ENCODE results near the gene UNC93B1. TPM values are rescaled to one million over a fixed set of nuclear protein-coding genes. Genes with fewer than 3 reads are reported as not detected.

UNC93B1 gene
- total and polyA plus RNA-seq, 2 of the 13 experiments (the other 11 are each of a cell fraction or from before 2014, with no cell fraction given): 8.8 to 18.9 TPM

DNA sequence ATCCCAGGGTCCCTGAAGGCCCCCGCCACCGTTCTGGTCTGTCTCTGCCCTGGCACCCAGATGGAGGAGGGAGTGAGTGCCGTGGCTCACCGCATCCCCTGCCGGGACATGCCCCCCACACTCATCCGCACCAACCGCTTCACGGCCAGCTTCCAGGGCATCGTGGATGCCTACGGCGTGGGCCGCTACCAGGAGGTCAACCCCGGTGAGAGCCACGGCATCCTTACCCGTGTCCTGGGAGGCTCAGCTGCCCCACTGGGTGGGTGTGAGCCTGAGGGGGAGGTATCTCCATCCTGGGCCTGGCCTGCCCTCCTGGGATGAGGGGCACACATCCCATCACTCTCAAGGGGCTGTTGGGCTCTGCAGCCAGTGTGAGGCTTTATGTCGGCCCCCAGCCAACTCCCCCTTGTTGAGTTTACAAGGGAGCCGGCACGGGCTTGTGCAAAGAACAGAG, 41.0 kb upstream of the UNC93B1 start (continued):
- TF ChIP-seq, protein P1, sequence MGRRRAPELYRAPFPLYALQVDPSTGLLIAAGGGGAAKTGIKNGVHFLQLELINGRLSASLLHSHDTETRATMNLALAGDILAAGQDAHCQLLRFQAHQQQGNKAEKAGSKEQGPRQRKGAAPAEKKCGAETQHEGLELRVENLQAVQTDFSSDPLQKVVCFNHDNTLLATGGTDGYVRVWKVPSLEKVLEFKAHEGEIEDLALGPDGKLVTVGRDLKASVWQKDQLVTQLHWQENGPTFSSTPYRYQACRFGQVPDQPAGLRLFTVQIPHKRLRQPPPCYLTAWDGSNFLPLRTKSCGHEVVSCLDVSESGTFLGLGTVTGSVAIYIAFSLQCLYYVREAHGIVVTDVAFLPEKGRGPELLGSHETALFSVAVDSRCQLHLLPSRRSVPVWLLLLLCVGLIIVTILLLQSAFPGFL (CRISPR knock-in tag; IDR thresholded peaks at IDR 0.05): no peak
- TF ChIP-seq NR2F6 (IDR thresholded peaks at IDR 0.05): no peak
- TF ChIP-seq NR2F6 (CRISPR knock-in tag; IDR thresholded peaks at IDR 0.05): no peak
- no peak for TF ChIP-seq ZNF354B (CRISPR knock-in tag; IDR thresholded peaks at IDR 0.05)
- TF ChIP-seq, protein P2, sequence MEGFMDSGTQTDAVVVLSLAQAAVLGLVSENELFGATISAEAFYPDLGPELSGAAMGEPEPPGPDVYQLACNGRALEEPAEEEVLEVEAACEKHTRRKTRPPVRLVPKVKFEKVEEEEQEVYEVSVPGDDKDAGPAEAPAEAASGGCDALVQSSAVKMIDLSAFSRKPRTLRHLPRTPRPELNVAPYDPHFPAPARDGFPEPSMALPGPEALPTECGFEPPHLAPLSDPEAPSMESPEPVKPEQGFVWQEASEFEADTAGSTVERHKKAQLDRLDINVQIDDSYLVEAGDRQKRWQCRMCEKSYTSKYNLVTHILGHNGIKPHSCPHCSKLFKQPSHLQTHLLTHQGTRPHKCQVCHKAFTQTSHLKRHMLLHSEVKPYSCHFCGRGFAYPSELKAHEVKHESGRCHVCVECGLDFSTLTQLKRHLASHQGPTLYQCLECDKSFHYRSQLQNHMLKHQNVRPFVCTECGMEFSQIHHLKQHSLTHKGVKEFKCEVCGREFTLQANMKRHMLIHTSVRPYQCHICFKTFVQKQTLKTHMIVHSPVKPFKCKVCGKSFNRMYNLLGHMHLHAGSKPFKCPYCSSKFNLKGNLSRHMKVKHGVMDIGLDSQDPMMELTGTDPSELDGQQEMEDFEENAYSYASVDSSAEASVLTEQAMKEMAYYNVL (CRISPR knock-in tag; IDR thresholded peaks at IDR 0.05; ENCODE audit: borderline replicate concordance): no peak
- TF ChIP-seq BCL6 (CRISPR knock-in tag; IDR thresholded peaks at IDR 0.05): no peak

DNA sequence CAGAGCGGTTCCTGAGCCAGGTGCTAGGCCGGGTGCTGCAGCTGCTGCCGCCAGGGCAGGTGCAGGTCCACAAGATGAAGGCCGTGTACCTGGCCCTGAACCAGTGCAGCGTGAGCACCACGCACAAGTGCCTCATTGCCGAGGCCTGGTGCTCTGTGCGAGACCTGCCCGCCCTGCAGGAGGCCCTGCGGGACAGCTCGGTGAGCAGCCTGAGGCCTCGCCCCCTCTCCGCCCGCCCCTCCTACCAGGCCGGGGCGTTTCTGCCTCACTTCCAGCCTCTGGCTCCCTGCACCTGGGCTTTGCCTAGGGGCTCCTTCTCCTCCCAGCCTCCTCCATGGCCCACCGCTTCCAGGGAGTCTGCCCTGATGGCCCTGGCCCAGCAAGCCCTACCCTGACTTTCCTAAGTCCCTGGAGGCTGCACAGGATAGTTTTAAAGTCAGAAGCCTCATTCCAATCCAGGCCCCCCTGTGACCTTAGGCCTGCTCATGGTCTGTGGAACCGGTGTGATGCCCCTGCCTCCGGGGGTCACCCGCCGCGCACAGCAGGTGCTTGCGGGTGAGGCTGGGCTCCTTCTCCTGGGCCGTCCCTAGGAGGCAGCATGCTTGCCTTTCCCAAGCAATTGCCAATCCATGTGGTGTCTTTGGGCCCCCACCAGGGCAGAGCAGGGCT, 40.4 kb upstream of the UNC93B1 start:
- in situ Hi-C loops (cut with HindIII; ENCODE audit: extremely low pct_ligation_motif_present, low pct_unique_long_range_greater_than_20kb): no loop called here
- ChIA-PET POLR2A (no interaction called here), CTCF (ENCODE audit: low intra/inter-chr PET ratio, low total read pairs) (no interaction called here)
- no peak overlapping the region for H3K4me2 ChIP-seq (ENCODE audit: low read depth, low read length)
- WGBS (ENCODE audit: low lambda C conversion rate): 92% methylated on average over 5 of the region's 24 CpGs
- FAIRE-seq (no peak), ATAC-seq (no peak), DNase-seq (ENCODE audit: low spot score) (no peak)
- no peaks in the 10 kb centered on the region for H3K27me3 ChIP-seq (ENCODE audit: control insufficient read depth in 1 of 2, insufficient read depth in 2 of 2, low read length in 2 of 2)
- H4K20me1 ChIP-seq (ENCODE audit: insufficient read depth, low read length): no peaks in the 10 kb centered on the region
- peaks cover 4 to 19% of the 10 kb centered on the region in 2 experiments; a peak in 4 of 5 replicates for H3K36me3 ChIP-seq (replicated peaks in 1 of 2; ENCODE audit: control insufficient read depth in 1 of 2, insufficient read depth in 2 of 2, low read length in 2 of 2)
- no TSS peak for BruUV-seq (replicated peaks)
- H3K4me1 ChIP-seq (ENCODE audit: insufficient read depth, low read length): peaks cover 9% of the 10 kb centered on the region
- H2AFZ ChIP-seq (ENCODE audit: low read length): no peak overlapping the region
- peaks cover 15% of the 10 kb centered on the region for H3K79me2 ChIP-seq (ENCODE audit: insufficient read depth, low read length)
- intact Hi-C loops (cut with micrococcal nuclease; ENCODE audit: unreplicated experiment): no loop called here
- no peak overlapping the region for H3K4me3 ChIP-seq (replicated peaks in 1 of 3; ENCODE audit: insufficient read depth in 1 of 3, low read depth in 2 of 3, low read length in 3 of 3)
- H3K9ac ChIP-seq (ENCODE audit: insufficient read depth, low read depth, low read length): no peak overlapping the region
- TF ChIP-seq NRL (CRISPR knock-in tag; IDR thresholded peaks at IDR 0.05; ENCODE audit: borderline replicate concordance) (no peak), ZSCAN21 (CRISPR knock-in tag; IDR thresholded peaks at IDR 0.05; ENCODE audit: borderline replicate concordance) (no peak), ZNF256 (CRISPR knock-in tag; conservative IDR thresholded peaks at IDR 0.05) (no peak), FOXO1 (CRISPR knock-in tag; IDR thresholded peaks at IDR 0.05) (no peak), ZNF138 (CRISPR knock-in tag; IDR thresholded peaks at IDR 0.05; ENCODE audit: low read depth) (no peak), DNMT3B (CRISPR knock-in tag; conservative IDR thresholded peaks at IDR 0.05) (no peak), ARHGAP35 (CRISPR knock-in tag; IDR thresholded peaks at IDR 0.05; ENCODE audit: borderline replicate concordance) (no peak)
- TF ChIP-seq, protein P3, sequence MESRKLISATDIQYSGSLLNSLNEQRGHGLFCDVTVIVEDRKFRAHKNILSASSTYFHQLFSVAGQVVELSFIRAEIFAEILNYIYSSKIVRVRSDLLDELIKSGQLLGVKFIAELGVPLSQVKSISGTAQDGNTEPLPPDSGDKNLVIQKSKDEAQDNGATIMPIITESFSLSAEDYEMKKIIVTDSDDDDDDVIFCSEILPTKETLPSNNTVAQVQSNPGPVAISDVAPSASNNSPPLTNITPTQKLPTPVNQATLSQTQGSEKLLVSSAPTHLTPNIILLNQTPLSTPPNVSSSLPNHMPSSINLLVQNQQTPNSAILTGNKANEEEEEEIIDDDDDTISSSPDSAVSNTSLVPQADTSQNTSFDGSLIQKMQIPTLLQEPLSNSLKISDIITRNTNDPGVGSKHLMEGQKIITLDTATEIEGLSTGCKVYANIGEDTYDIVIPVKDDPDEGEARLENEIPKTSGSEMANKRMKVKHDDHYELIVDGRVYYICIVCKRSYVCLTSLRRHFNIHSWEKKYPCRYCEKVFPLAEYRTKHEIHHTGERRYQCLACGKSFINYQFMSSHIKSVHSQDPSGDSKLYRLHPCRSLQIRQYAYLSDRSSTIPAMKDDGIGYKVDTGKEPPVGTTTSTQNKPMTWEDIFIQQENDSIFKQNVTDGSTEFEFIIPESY (CRISPR knock-in tag; IDR thresholded peaks at IDR 0.05): peak; percentile 91
- H3K27ac ChIP-seq (ENCODE audit: extremely low read length, insufficient read depth, low read length): no peak overlapping the region
- no peaks in the 10 kb centered on the region for H3K9me3 ChIP-seq (ENCODE audit: low read length)
